GM12878 (cell line): ENCODE measurements around the gene KRTAP1-1.

Source experiments
- EP300 ChIP-seq, 2 experiments: fragments of 150-350 bp in 1 of 2; IDR thresholded peaks; 2 replicates each; pipeline ENCODE4 v1.6.1; 2011 to 2012; ENCODE audit warnings: low read depth in 2 of 2, low read length in 2 of 2, borderline replicate concordance in 1 of 2, improper control_type of control experiment in 1 of 2, inconsistent platforms in 1 of 2; ENCODE audit not compliant: control insufficient read depth in 1 of 2
- FOS ChIP-seq: IDR thresholded peaks from 3 replicates; pipeline ENCODE4 v1.6.1; 2011; ENCODE audit warnings: borderline replicate concordance; ENCODE audit not compliant: insufficient read length; ENCODE audit errors: extremely low read depth
- HDAC2 ChIP-seq: fragments of 200-600 bp; sonication (generic); IDR thresholded peaks from 2 replicates; pipeline ENCODE4 v1.6.1; 2017
- NFIC ChIP-seq: IDR thresholded peaks from 2 replicates; pipeline ENCODE4 v1.6.1; 2012; ENCODE audit warnings: low read depth, mild to moderate bottlenecking, inconsistent platforms, low read length, moderate library complexity
- NRF1 ChIP-seq: conservative IDR thresholded peaks from 2 replicates; pipeline ENCODE4 v1.6.1; 2011; ENCODE audit warnings: mild to moderate bottlenecking, low read depth, low read length, improper control_type of control experiment
- TF ChIP-seq, protein P1 (sequence below): IDR thresholded peaks from 2 replicates; pipeline ENCODE4 v1.6.1; 2011; ENCODE audit warnings: low read depth, mild to moderate bottlenecking, low read length, moderate library complexity, borderline replicate concordance; ENCODE audit errors: extremely low read depth
- TF ChIP-seq, protein P2 (sequence below), 3 experiments: IDR thresholded peaks in 2 of 3; conservative IDR thresholded peaks in 1 of 3; 2 replicates each; pipeline ENCODE4 v1.5.1; 2011; ENCODE audit warnings: low read depth in 3 of 3, low read length in 3 of 3, mild to moderate bottlenecking in 3 of 3, control low read depth in 2 of 3, moderate library complexity in 2 of 3, inconsistent platforms in 1 of 3, mixed read lengths in 1 of 3; ENCODE audit not compliant: control insufficient read depth in 2 of 3, insufficient read depth in 1 of 3; ENCODE audit errors: extremely low read depth in 1 of 3

DNA sequence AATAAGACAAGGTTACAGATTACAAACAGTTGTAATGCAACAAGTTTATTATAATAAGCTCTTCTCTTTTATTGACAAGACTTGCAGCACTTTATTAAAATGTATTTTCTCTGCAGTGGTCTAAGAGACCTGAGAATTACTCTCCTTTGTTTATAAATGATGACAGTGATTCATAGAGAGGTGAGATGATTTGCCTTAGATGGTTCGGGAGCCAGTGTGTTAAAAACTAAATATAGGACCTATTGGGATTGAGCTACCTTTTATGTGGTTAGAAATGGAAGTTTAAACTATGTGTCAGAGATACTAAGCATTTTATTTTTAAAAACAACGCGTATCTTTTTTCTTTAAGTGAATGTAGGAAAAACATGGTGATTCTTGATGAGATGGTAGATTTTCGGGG, 44.4 kb downstream of the KRTAP1-1 start:
- TF ChIP-seq FOS (no peak), HDAC2 (no peak), NFIC (no peak), NRF1 (no peak), EP300 (IDR thresholded peaks at IDR 0.05; ENCODE audit: borderline replicate concordance in 1 of 2, control insufficient read depth in 1 of 2, low read depth in 2 of 2, low read length in 2 of 2) (no peak)
- TF ChIP-seq, protein P1, sequence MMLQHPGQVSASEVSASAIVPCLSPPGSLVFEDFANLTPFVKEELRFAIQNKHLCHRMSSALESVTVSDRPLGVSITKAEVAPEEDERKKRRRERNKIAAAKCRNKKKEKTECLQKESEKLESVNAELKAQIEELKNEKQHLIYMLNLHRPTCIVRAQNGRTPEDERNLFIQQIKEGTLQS = no peak
- TF ChIP-seq, protein P2, sequence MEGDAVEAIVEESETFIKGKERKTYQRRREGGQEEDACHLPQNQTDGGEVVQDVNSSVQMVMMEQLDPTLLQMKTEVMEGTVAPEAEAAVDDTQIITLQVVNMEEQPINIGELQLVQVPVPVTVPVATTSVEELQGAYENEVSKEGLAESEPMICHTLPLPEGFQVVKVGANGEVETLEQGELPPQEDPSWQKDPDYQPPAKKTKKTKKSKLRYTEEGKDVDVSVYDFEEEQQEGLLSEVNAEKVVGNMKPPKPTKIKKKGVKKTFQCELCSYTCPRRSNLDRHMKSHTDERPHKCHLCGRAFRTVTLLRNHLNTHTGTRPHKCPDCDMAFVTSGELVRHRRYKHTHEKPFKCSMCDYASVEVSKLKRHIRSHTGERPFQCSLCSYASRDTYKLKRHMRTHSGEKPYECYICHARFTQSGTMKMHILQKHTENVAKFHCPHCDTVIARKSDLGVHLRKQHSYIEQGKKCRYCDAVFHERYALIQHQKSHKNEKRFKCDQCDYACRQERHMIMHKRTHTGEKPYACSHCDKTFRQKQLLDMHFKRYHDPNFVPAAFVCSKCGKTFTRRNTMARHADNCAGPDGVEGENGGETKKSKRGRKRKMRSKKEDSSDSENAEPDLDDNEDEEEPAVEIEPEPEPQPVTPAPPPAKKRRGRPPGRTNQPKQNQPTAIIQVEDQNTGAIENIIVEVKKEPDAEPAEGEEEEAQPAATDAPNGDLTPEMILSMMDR (IDR thresholded peaks at IDR 0.05 in 2 of 3, conservative IDR thresholded peaks at IDR 0.05 in 1 of 3; ENCODE audit: control insufficient read depth in 2 of 3, extremely low read depth in 1 of 3, insufficient read depth in 1 of 3, low read depth in 3 of 3, low read length in 3 of 3) = no peak
